A549 (cell line): ENCODE results near the gene NSUN4.

Source experiments
- BHLHE40 ChIP-seq: IDR thresholded peaks from 2 replicates; pipeline ENCODE4 v1.6.1; 2012; ENCODE audit warnings: low read depth, low read length, inconsistent platforms
- CBX8 ChIP-seq: fragments of 200-600 bp; sonication (generic); IDR thresholded peaks from 2 replicates; pipeline ENCODE4 v1.6.1; 2016
- CEBPB ChIP-seq, 2 experiments: fragments of >200 bp in 1 of 2; sonication (Bioruptor Twin) in 1 of 2; formaldehyde crosslinking in 1 of 2; IDR thresholded peaks; 2 replicates each; pipeline ENCODE4 v1.6.1; 2012 to 2016
- CTCF ChIP-seq: fragments of >200 bp; sonication (Bioruptor Twin); formaldehyde crosslinking; IDR thresholded peaks from 3 replicates; pipeline ENCODE4 v1.5.1; 2016
- EP300 ChIP-seq, 2 experiments: fragments of >200 bp; sonication (Bioruptor Twin); formaldehyde crosslinking; IDR thresholded peaks; 2 replicates in 1 of 2; 3 replicates in 1 of 2; pipeline ENCODE4 v1.6.1; 2016 to 2017
- ESRRA ChIP-seq: fragments of 150-350 bp; IDR thresholded peaks from 2 replicates; pipeline ENCODE4 v1.6.1; 2014; ENCODE audit warnings: mild to moderate bottlenecking, low read length, borderline replicate concordance
- JUN ChIP-seq, 2 experiments: fragments of >200 bp; sonication (Bioruptor Twin); formaldehyde crosslinking; IDR thresholded peaks; 2 replicates in 1 of 2; 3 replicates in 1 of 2; pipeline ENCODE4 v1.6.1; 2016 to 2017
- MYC ChIP-seq: IDR thresholded peaks from 2 replicates; pipeline ENCODE4 v1.6.1; 2012; ENCODE audit warnings: mild to moderate bottlenecking, inconsistent platforms, low read length, improper control_type of control experiment, borderline replicate concordance
- NPAS2 ChIP-seq: fragments of 250-450 bp; sonication (Bioruptor Pico); IDR thresholded peaks from 2 replicates; pipeline ENCODE4 v1.8.0; 2022; ENCODE audit warnings: mild to moderate bottlenecking, moderate library complexity, borderline replicate concordance
- POLR2A ChIP-seq: IDR thresholded peaks from 2 replicates; pipeline ENCODE4 v1.6.1; 2012; ENCODE audit warnings: mild to moderate bottlenecking, low read length
- RAD21 ChIP-seq, 2 experiments: fragments of >200 bp in 1 of 2; sonication (Bioruptor Twin) in 1 of 2; formaldehyde crosslinking in 1 of 2; IDR thresholded peaks in 1 of 2; conservative IDR thresholded peaks in 1 of 2; 2 replicates in 1 of 2; 3 replicates in 1 of 2; pipeline ENCODE4 v1.6.1; 2012 to 2018; ENCODE audit warnings: inconsistent platforms in 1 of 2
- REST ChIP-seq: fragments of 200-600 bp; sonication (generic); IDR thresholded peaks from 2 replicates; pipeline ENCODE4 v1.6.1; 2016; ENCODE audit warnings: antibody characterized with exemption, mild to moderate bottlenecking, moderate library complexity
- SMC3 ChIP-seq: fragments of >200 bp; sonication (Bioruptor Twin); formaldehyde crosslinking; IDR thresholded peaks from 3 replicates; pipeline ENCODE4 v1.6.1; 2018; ENCODE audit warnings: inconsistent platforms

- TF ChIP-seq CTCF (no peak), EP300 (IDR thresholded peaks at IDR 0.05) (no peak), REST (no peak), CEBPB (IDR thresholded peaks at IDR 0.05) (no peak), ESRRA (no peak), BHLHE40 (no peak), SMC3 (no peak), JUN (IDR thresholded peaks at IDR 0.05) (no peak), NPAS2 (CRISPR knock-in tag) (no peak), CBX8 (no peak), POLR2A (no peak), MYC (no peak), RAD21 (conservative IDR thresholded peaks at IDR 0.05 in 1 of 2, IDR thresholded peaks at IDR 0.05 in 1 of 2) (no peak)
Observed at GRCh38 chr1:46306159-46306530, 34.5 kb upstream of the NSUN4 start.
